Adrenal gland (tissue), 5 donors: ENCODE data around the gene ABLIM1.

Experiments
- CTCF ChIP-seq, 6 experiments: fragments of 450-650 bp in 4 of 6; fragments of 200-600 bp in 2 of 6; sonication (generic) in 1 of 6; IDR thresholded peaks; 1 replicate in 5 of 6; 2 replicates in 1 of 6; pipeline versions ENCODE4 v1.5.1 to v1.8.0; 2016 to 2021; ENCODE audit warnings: antibody characterized with exemption in 6 of 6, mild to moderate bottlenecking in 2 of 6, moderate library complexity in 1 of 6
- POLR2A ChIP-seq, 2 donors: fragments of 450-650 bp; IDR thresholded peaks; one replicate each; pipeline ENCODE4 v1.6.1; 2017; ENCODE audit warnings: antibody characterized with exemption in 2 of 2, mild to moderate bottlenecking in 2 of 2, moderate library complexity in 1 of 2
- donor health status: DM: no; HTN: no; CAD: no.

DNA sequence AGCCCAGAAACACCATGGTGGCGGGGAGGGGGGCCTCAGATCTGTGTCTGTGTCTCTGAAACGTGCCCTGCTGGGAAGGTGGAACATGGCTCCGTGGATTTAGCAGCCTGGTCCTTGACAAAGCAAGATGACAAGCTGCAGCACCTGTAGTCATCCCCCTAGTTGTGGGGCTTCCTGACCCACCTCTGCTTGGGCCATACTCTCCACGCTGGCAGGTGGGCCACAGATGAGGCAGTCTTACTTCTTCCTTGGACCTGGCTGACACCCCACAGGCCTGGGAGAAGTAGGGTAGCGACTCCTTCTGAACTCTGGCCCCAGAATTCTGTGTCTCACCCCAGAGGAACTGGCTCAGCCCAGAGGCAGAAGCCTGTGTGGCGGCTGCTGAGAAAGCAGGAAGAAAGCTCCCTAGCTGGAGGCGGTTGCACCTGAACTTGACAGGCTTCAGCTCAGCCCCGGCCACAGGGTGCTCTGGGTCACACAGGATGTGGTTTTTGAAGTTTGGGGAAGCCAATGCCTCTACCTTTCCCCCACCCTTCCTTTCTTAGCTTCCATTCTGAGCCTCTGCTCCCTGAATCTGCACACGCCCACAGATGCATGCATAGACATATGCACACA, 113.9 kb downstream of the ABLIM1 start:
- no peak for TF ChIP-seq CTCF (IDR thresholded peaks at IDR 0.05)
- TF ChIP-seq POLR2A (IDR thresholded peaks at IDR 0.05) = no peak
